CD4-positive, alpha-beta T cell (primary cell): ENCODE data around the gene PDXK. TPM values are rescaled to one million over a fixed set of nuclear protein-coding genes. Genes with fewer than 3 reads are reported as not detected.

ENCODE experiments used
- ATAC-seq: fragments of 200-7000 bp; cut with Tn5 transposase; one replicate; pipeline ENCODE4 v1.10.0; 2022; ENCODE audit warnings: mild to moderate bottlenecking; ENCODE audit not compliant: poor library complexity
- CTCF ChIA-PET: fragments of 350-600 bp; sonication (Branson Sonifier 250); formaldehyde crosslinking; loops from one replicate; lab custom pipeline; 2021; ENCODE audit warnings: antibody characterized with exemption, inconsistent platforms; lab: Charles Lee
- POLR2A ChIA-PET: fragments of 350-600 bp; sonication (Branson Sonifier 250); formaldehyde crosslinking; loops from one replicate; lab custom pipeline; 2021; ENCODE audit warnings: antibody characterized with exemption, inconsistent platforms; lab: Charles Lee
- DNase-seq, 14 experiments: peaks; one replicate each; pipeline ENCODE4 v3.0.0-alpha.2; 2013 to 2020; ENCODE audit warnings: mixed read lengths in 2 of 14
- H3K27ac ChIP-seq, 2 donors: one replicate each; pipeline versions ENCODE4 v1.5.1 to v1.7.0; 2013; ENCODE audit warnings: low read length in 2 of 2, low read depth in 1 of 2, mild to moderate bottlenecking in 1 of 2
- H3K27me3 ChIP-seq, 2 experiments: 1 replicate in 1 of 2; 2 replicates in 1 of 2; pipeline versions ENCODE4 v1.6.1 to v1.7.0; 2013; ENCODE audit warnings: low read length in 2 of 2, control low read depth in 1 of 2, mild to moderate bottlenecking in 1 of 2, moderate library complexity in 1 of 2; ENCODE audit not compliant: insufficient read depth in 2 of 2, control insufficient read depth in 1 of 2
- H3K36me3 ChIP-seq: one replicate; pipeline ENCODE4 v1.6.1; 2013; ENCODE audit warnings: low read length, control low read depth; ENCODE audit not compliant: insufficient read depth
- H3K4me1 ChIP-seq: one replicate; pipeline ENCODE4 v1.6.1; 2013; ENCODE audit warnings: low read length, control low read depth; ENCODE audit not compliant: insufficient read depth
- H3K4me3 ChIP-seq: one replicate; pipeline ENCODE4 v1.5.1; 2013; ENCODE audit warnings: mild to moderate bottlenecking, low read length, moderate library complexity
- H3K9me3 ChIP-seq, 2 experiments: 1 replicate in 1 of 2; 2 replicates in 1 of 2; pipeline versions ENCODE4 v1.6.1 to v1.7.0; 2013; ENCODE audit warnings: low read length in 2 of 2, mild to moderate bottlenecking in 2 of 2, control low read depth in 1 of 2, moderate library complexity in 1 of 2; ENCODE audit not compliant: control insufficient read depth in 1 of 2, insufficient read depth in 1 of 2
- H3K27ac Mint-ChIP-seq: one replicate; pipeline ENCODE4 v1.8.0; 2020; ENCODE audit warnings: mixed read lengths
- H3K27me3 Mint-ChIP-seq: one replicate; pipeline ENCODE4 v1.8.0; 2021; ENCODE audit warnings: mixed read lengths
- H3K36me3 Mint-ChIP-seq: one replicate; pipeline ENCODE4 v1.8.0; 2021; ENCODE audit warnings: low read depth, mixed read lengths
- H3K4me1 Mint-ChIP-seq: one replicate; pipeline ENCODE4 v1.8.0; 2021; ENCODE audit warnings: low read depth, mixed read lengths
- H3K4me3 Mint-ChIP-seq: one replicate; pipeline ENCODE4 v1.8.0; 2020; ENCODE audit warnings: mild to moderate bottlenecking, mixed read lengths
- H3K9me3 Mint-ChIP-seq: one replicate; pipeline ENCODE4 v1.8.0; 2020; ENCODE audit warnings: mixed read lengths
- CTCF ChIP-seq: fragments of 200-600 bp; IDR thresholded peaks from one replicate; pipeline ENCODE4 v1.8.0; 2022; ENCODE audit warnings: antibody characterized with exemption, mild to moderate bottlenecking
- intact Hi-C, 2 experiments: fragments of 100-400 bp; cut with DNase I in 1 of 2; cut with micrococcal nuclease in 1 of 2; formaldehyde crosslinking; loops; one replicate each; pipeline versions ENCODE4 v1.15.1 to v1.9.0; 2023 to 2025; cut with DNase I, micrococcal nuclease
- total RNA-seq, 174 experiments: library from RNA in 2 of 174; stranded (reverse) in 2 of 174; gene quantifications; one replicate each; pipeline ENCODE4 v1.2.3 and lab custom pipeline; 2021 to 2026

PDXK gene
- total RNA-seq, 2 experiments from 2014 or later: 74.8 to 77.0 TPM

DNA sequence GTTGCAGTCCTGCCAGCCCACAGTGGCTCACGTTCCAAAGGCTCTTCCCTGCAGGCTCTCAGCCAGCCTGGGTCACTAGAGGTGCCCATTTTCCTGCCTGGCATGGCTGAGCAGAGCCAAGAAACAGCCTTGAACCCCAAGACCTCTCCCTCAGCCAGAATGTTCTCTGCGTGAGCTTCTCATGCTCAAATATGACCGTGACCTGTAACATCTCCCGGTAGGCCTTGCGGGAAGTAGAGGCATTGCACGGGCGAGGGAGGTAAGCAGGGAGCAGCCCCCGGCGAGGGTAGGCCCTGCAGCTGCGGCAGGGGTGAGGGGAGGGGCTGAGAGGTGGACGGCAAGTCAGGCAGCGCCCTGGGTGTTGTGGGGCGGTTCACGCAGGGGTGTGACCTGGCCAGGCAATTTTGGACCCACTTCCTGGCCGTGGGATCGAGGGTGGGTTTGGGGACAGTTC, 90.4 kb downstream of the PDXK start:
- intact Hi-C loops: no loop called here
- Mint-ChIP-seq H3K36me3 (peaks cover 2% of the 10 kb centered on the region), H3K4me3 (no peak overlapping the region), H3K4me1 (peaks cover 9% of the 10 kb centered on the region), H3K9me3 (no peaks in the 10 kb centered on the region), H3K27me3 (no peaks in the 10 kb centered on the region), H3K27ac (no peak overlapping the region)
- ChIA-PET CTCF (no interaction called here), POLR2A (no interaction called here)
- H3K27ac ChIP-seq: no peak overlapping the region
- TF ChIP-seq CTCF: no peak
- no peak overlapping the region for H3K4me3 ChIP-seq
- H3K27me3 ChIP-seq: no peaks in the 10 kb centered on the region
- DNase-seq (no peak), ATAC-seq (no peak)
- no peaks in the 10 kb centered on the region for H3K36me3 ChIP-seq
- H3K9me3 ChIP-seq: no peaks in the 10 kb centered on the region
- H3K4me1 ChIP-seq: peaks cover 13% of the 10 kb centered on the region

- H3K9me3 Mint-ChIP-seq: no peaks in the 10 kb centered on the region
Measured at GRCh38 chr21:43809853-43810504, 91.0 kb downstream of the PDXK start.

More at GRCh38 chr21:43809853-43810504, 91.0 kb downstream of the PDXK start:
- H3K4me1 ChIP-seq: peaks cover 16% of the 10 kb centered on the region
- ChIA-PET CTCF (interaction anchor here (0.6 to 1.6 kb wide), 8 partner anchors 20 to 204 kb away, joined by 3 to 24 read pairs (median 4); partner anchors contain the start of gene RRP1), POLR2A (interaction anchor here (1.0 to 1.4 kb wide), 2 partner anchors 166 to 171 kb away, joined by 3 to 4 read pairs; no protein-coding TSS in a partner anchor)
- H3K27ac ChIP-seq: no peak overlapping the region
- H3K9me3 ChIP-seq: no peaks in the 10 kb centered on the region
- intact Hi-C loops: loop anchor here (1.0 to 5.0 kb wide), 4 partner anchors 107 to 672 kb away; no protein-coding TSS in a partner anchor
- ATAC-seq (no peak), DNase-seq (no peak)
- H3K4me3 ChIP-seq: no peak overlapping the region
- no peak overlapping the region for H3K27ac Mint-ChIP-seq
- no peak overlapping the region for H3K4me3 Mint-ChIP-seq
- no peaks in the 10 kb centered on the region for H3K27me3 ChIP-seq
- H3K36me3 Mint-ChIP-seq: no peaks in the 10 kb centered on the region
- no peak for TF ChIP-seq CTCF
- H3K4me1 Mint-ChIP-seq: peaks cover 13% of the 10 kb centered on the region
- no peaks in the 10 kb centered on the region for H3K27me3 Mint-ChIP-seq
- no peaks in the 10 kb centered on the region for H3K36me3 ChIP-seq
